GM10847 (cell line): Measurements from ENCODE around the gene DECR2.

Experiments used
- POLR2A ChIP-seq: IDR thresholded peaks from 2 replicates; pipeline ENCODE4 v1.6.1; 2011; ENCODE audit not compliant: insufficient read length; ENCODE audit errors: extremely low read depth

Gene DECR2

GRCh38 chr16:373020-373598 lies 28.6 kb upstream of the DECR2 start:
- TF ChIP-seq POLR2A, result no peak

- no peak for TF ChIP-seq POLR2A
Observed at GRCh38 chr16:373848-374615, 27.7 kb upstream of the DECR2 start.

DNA sequence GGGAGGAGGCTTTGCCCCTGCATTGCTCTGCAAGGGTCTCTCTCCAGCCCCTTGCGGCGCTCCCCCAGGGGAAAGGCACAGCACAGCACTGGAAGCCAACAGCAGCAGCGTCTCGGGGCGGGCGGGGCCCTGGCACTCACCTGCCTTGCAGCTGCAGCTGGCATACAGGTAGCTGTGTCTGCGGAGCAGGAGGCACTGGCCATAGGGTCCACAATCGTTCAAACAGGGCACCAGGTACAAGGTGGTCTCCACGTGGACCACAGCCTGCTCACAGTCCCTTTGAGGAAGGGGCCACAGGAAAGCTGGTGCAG lies 27.1 kb upstream of the DECR2 start:
- TF ChIP-seq POLR2A, result no peak

- TF ChIP-seq POLR2A, result no peak
Observed at GRCh38 chr16:375212-375611, 26.5 kb upstream of the DECR2 start.

- TF ChIP-seq POLR2A, result no peak
Observed at GRCh38 chr16:375927-376816, 25.5 kb upstream of the DECR2 start.

DNA sequence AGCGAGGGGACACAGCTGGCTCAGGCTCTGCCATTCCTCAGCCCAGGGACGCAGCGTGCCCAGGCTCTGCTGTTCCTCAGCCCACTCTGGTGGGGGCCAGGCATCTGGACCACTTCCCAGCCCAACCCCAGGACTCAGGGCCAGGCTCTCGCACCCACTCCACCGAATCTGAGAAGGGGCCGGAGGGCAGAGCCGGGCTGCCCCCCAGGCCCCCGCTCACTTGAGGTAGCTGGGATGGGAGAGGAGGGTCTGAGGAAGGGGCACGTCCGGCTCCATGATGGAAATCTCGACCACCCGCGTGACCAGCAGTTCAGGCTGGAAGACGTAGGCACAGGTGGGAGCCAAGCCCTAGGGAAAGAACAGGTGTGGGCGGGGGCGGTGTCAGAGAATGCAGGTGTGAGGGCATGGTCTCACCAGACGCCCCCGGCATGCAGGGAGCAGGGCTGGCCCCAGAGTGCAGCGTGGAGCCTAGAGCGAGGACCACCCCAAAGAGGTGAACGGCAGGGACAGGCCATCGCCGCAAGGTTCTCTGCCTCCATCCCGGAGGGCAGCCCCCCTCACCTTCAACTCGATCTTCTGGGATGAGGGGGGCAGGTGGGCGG lies 24.8 kb upstream of the DECR2 start:
- no peak for TF ChIP-seq POLR2A

DNA sequence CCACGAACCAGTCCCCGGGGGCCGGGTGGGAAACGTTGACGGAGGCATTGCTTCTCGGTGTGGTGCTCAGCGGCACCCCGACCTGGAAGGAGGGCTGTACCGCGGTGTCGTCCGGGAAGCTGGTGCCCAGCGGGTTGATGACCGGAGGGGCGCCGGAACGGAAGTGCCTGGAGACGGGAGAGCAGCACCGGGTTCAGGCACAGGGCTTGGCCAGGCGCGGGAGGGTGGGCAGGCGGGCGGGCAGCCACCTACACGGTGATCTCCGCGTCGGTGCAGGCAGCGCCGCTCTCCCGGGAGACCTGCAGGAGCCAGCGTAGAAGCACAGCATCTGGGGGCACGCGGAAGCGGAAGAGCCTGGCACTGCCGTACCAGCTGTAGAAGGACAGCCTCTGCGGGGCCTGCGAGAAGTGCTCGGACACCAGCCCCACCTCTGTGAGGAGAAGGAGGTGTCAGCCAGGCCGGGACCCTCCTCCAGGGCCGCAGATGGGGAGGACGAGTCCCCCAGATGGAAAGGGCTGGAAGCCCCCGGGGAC lies 24.2 kb upstream of the DECR2 start:
- TF ChIP-seq POLR2A, result no peak

DNA sequence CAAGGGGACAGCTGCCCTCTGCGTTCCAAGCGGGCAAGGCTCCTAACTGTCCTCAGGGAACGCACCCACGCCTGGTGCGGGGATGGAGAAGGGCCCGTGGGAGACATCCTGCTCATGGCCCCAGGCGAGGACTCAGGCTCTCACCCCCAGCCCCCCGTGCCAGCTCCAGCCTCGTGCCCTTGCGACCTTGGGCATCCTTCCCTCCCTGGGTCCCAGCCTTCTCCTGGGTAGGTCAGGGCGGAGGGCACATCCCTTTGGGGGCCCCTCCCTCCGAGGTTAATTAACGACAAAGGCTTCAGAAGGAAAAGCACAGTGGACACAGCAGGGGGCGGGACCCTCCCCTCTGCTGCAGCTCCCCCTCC lies 22.9 kb upstream of the DECR2 start:
- TF ChIP-seq POLR2A, result no peak

GRCh38 chr16:379183-379960 lies 22.3 kb upstream of the DECR2 start:
- TF ChIP-seq POLR2A, result no peak

DNA sequence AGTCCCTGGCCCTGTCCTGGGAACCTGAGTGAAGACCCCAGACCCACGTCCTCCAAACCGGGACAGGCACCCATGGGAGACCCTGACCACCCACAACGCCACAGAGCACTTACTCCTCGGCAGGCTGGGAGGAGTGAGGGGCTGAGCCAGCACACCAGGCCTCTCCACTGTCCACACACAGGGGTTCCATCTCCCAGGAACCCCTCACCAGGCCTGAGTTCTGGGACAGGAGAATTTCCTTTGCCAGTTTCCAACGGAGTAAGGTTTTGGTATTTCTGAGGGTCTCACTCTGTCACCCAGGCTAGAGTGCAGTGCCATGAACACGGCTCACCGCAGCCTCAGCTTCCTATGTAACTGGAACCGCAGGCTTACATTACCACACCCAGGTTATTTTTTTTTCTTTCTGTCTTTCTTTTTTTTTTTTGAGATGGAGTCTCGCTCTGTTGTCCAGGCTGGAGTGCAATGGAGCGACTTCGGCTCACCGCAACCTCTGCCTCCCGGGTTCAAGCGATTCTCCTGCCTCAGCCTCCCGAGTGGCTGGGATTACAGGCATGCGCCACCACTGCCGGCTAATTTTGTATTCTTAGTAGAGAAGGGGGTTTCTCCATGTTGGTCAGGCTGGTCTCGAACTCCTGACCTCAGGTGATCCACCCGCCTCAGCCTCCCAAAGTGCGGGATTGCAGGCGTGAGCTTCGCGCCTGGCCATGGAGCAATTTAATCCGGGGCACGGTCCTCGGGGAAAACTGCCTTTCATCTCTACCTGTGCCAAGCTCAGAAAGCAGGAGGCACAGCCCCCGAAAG lies 21.5 kb upstream of the DECR2 start:
- no peak for TF ChIP-seq POLR2A

DNA sequence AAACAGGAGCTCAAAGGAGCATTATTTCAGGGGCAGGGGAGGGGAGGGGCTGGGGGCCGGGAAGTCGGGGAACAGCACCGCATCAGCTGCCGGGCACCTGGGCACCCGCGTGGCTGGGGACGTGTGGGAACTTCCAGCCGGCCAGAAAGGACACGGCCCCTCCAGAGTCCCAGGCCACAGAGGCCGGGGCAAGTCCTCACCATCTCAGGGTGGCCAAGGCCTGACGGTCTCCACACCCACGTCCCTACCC lies 21.0 kb upstream of the DECR2 start:
- TF ChIP-seq POLR2A, result no peak

GRCh38 chr16:381012-381788 lies 20.5 kb upstream of the DECR2 start:
- no peak for TF ChIP-seq POLR2A
